HEK293 (cell line): Measurements from ENCODE around the gene EIF4EBP2.

ENCODE experiments used
- CTCF ChIP-seq: fragments of 450-650 bp; formaldehyde crosslinking; IDR thresholded peaks from 2 replicates; pipeline ENCODE4 v1.5.1; 2016; ENCODE audit warnings: missing biosample characterization, missing genetic modification characterization
- FEZF1 ChIP-seq: fragments of 450-650 bp; formaldehyde crosslinking; IDR thresholded peaks from 2 replicates; pipeline ENCODE4 v1.5.1; 2016; ENCODE audit warnings: missing biosample characterization, missing genetic modification characterization
- ZNF274 ChIP-seq, 2 experiments: fragments of 200-500 bp in 1 of 2; fragments of 450-650 bp in 1 of 2; sonication (Bioruptor generic) in 1 of 2; formaldehyde crosslinking in 1 of 2; IDR thresholded peaks; 2 replicates each; pipeline versions ENCODE4 v1.5.1 to v1.6.1; 2014 to 2016; ENCODE audit warnings: borderline replicate concordance in 1 of 2, inconsistent platforms in 1 of 2, low read length in 1 of 2, missing biosample characterization in 1 of 2, missing genetic modification characterization in 1 of 2

- no peak for TF ChIP-seq CTCF (tag by site-specific recombination)
- TF ChIP-seq ZNF274 (IDR thresholded peaks at IDR 0.05; ENCODE audit: low read length) = no peak
- no peak for TF ChIP-seq ZNF274 (tag by site-specific recombination; IDR thresholded peaks at IDR 0.05; ENCODE audit: borderline replicate concordance)
- no peak for TF ChIP-seq FEZF1 (tag by site-specific recombination)
These were observed 14.8 kb downstream of the EIF4EBP2 start for GRCh38 chr10:70418713-70419112.
